Activated CD4-positive, alpha-beta T cell treated with anti-CD3 and anti-CD28 coated beads, Interleukin-2, Interleukin-4, amounts not matched to agents 100 ng/mL and 50 ng/mL, durations not matched to agents 16 hours and 8 hours (primary cell): Measurements from ENCODE around the gene FCN2.

Source experiments
- DNase-seq: peaks from one replicate; pipeline ENCODE4 v3.0.0-alpha.2; 2020; ENCODE audit warnings: low spot score

Gene FCN2

GRCh38 chr9:134932606-134933005 is 52.0 kb downstream of the FCN2 start:
- no peak for DNase-seq

GRCh38 chr9:134933076-134933659 is 52.6 kb downstream of the FCN2 start:
- no peak for DNase-seq

- DNase-seq = no peak
These were observed 54.5 kb downstream of the FCN2 start for GRCh38 chr9:134935056-134935640.

GRCh38 chr9:134935701-134936345 is 55.2 kb downstream of the FCN2 start:
- no peak for DNase-seq

GRCh38 chr9:134936346-134937163 is 55.9 kb downstream of the FCN2 start:
- DNase-seq = no peak
